Measurements from ENCODE around the gene LRMDA.

The LRMDA gene

DNA sequence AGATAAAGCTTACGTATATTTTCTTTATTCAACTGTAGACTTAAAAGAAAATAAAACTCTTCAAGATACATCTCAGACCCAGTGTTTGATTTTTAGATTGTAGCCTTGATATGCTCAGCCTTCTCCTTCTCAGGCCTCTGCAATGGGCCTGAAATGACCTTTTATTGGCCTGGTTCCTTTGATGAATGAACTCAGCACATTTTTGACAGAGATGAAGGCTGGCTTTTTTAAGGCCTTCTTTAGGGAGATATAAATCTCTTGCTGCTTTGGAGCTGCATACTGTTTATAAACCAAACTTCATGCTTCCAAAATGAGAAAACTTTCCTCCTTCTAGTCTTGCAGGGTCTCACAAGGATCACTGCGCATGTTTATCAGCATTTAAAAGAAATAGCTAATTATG, 1049.8 kb downstream of the LRMDA start:
- H3K4me3 ChIP-seq (ENCODE audit: insufficient read depth, low read length, poor library complexity, severe bottlenecking), result no peak overlapping the region
- TF ChIP-seq, protein P1, sequence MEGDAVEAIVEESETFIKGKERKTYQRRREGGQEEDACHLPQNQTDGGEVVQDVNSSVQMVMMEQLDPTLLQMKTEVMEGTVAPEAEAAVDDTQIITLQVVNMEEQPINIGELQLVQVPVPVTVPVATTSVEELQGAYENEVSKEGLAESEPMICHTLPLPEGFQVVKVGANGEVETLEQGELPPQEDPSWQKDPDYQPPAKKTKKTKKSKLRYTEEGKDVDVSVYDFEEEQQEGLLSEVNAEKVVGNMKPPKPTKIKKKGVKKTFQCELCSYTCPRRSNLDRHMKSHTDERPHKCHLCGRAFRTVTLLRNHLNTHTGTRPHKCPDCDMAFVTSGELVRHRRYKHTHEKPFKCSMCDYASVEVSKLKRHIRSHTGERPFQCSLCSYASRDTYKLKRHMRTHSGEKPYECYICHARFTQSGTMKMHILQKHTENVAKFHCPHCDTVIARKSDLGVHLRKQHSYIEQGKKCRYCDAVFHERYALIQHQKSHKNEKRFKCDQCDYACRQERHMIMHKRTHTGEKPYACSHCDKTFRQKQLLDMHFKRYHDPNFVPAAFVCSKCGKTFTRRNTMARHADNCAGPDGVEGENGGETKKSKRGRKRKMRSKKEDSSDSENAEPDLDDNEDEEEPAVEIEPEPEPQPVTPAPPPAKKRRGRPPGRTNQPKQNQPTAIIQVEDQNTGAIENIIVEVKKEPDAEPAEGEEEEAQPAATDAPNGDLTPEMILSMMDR (IDR thresholded peaks at IDR 0.05; ENCODE audit: insufficient read depth, low read length, poor library complexity, severe bottlenecking), result no peak
- no peak for TF ChIP-seq EZH2phosphoT487 (conservative IDR thresholded peaks at IDR 0.05; ENCODE audit: low read length)
- H3K9me2 ChIP-seq (replicated peaks; ENCODE audit: insufficient read depth, low read length), result 0 out of 2 replicates have a peak, but pooled peaks cover 2% of the 10 kb centered on the region

DNA sequence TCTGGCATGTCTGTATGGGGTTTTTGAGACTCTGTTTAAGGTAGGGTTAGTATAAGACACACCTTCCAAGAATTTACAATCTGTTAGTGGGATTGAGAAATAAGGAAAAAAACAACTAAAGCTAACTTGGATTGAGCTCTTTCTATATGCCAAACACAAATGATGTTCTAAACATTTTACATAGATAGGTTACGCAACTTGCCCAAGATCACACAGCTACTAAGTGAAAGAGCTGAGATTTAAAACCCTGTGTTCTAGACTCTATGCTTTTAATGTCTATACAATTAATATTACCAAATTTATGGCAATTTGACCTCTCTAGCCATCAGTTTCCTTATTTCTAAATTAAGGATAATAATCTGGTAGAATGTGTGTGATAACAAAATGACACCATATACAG, 1056.2 kb downstream of the LRMDA start:
- no peak overlapping the region for H3K4me2 ChIP-seq (ENCODE audit: low read depth, low read length, poor library complexity, severe bottlenecking)

More for the DNA sequence above, 1049.8 kb downstream of the LRMDA start:
- Histone ChIP-seq H3K4me2 (ENCODE audit: low read depth, low read length, poor library complexity, severe bottlenecking) (no peak overlapping the region), H2AFZ (ENCODE audit: low read depth, low read length, severe bottlenecking) (no peak overlapping the region), H3K9ac (ENCODE audit: low read length) (no peak overlapping the region), H3K36me3 (ENCODE audit: low read length) (no peaks in the 10 kb centered on the region), H3F3A (ENCODE audit: insufficient read depth) (no peaks in the 10 kb centered on the region), H3K9me3 (ENCODE audit: insufficient read depth, low read length) (no peaks in the 10 kb centered on the region), H3K79me2 (ENCODE audit: insufficient read depth, low read length) (no peaks in the 10 kb centered on the region), H3K27ac (ENCODE audit: low read depth, low read length) (no peak overlapping the region), H4K20me1 (ENCODE audit: low read depth, low read length) (no peaks in the 10 kb centered on the region), H3K27me3 (ENCODE audit: low read length) (no peaks in the 10 kb centered on the region)

DNA sequence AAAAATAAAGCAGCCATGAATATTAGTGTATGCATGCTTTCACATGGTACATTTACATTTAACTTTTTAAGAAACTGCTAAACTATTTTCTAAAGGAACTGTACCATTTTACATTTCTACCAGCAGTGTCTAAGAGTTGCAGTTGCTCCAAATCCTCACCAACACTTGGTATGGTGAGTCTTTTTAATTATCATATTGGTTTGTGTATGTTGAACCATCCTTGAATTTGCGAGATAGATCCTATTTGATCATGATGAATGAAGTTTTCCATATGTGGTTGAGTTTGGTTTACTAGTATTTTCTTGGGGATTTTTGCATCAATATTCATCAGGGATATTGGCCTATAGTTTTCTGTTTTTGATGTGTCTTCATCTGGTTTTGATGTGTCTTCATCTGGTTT, 1057.2 kb downstream of the LRMDA start:
- Histone ChIP-seq H3K27me3 (ENCODE audit: low read length) (no peaks in the 10 kb centered on the region), H3K9ac (ENCODE audit: low read length) (no peak overlapping the region), H4K20me1 (ENCODE audit: low read depth, low read length) (no peaks in the 10 kb centered on the region), H3K9me2 (replicated peaks; ENCODE audit: insufficient read depth, low read length) (no peaks in the 10 kb centered on the region), H3K36me3 (ENCODE audit: low read length) (no peaks in the 10 kb centered on the region), H3K79me2 (ENCODE audit: insufficient read depth, low read length) (no peaks in the 10 kb centered on the region), H3K4me2 (ENCODE audit: low read depth, low read length, poor library complexity, severe bottlenecking) (no peak overlapping the region), H3K27ac (ENCODE audit: low read depth, low read length) (no peak overlapping the region), H3K4me3 (ENCODE audit: insufficient read depth, low read length, poor library complexity, severe bottlenecking) (no peak overlapping the region), H3F3A (ENCODE audit: insufficient read depth) (no peaks in the 10 kb centered on the region), H3K9me3 (ENCODE audit: insufficient read depth, low read length) (no peaks in the 10 kb centered on the region), H2AFZ (ENCODE audit: low read depth, low read length, severe bottlenecking) (no peak overlapping the region)
- no peak for TF ChIP-seq EZH2phosphoT487 (conservative IDR thresholded peaks at IDR 0.05; ENCODE audit: low read length)
- TF ChIP-seq, protein P1 (IDR thresholded peaks at IDR 0.05; ENCODE audit: insufficient read depth, low read length, poor library complexity, severe bottlenecking), result no peak

More for the DNA sequence above, 1056.2 kb downstream of the LRMDA start:
- no peak for TF ChIP-seq EZH2phosphoT487 (conservative IDR thresholded peaks at IDR 0.05; ENCODE audit: low read length)
- TF ChIP-seq, protein P1 (IDR thresholded peaks at IDR 0.05; ENCODE audit: insufficient read depth, low read length, poor library complexity, severe bottlenecking), result no peak
- H3K4me3 ChIP-seq (ENCODE audit: insufficient read depth, low read length, poor library complexity, severe bottlenecking), result no peak overlapping the region
- H3K9me2 ChIP-seq (replicated peaks; ENCODE audit: insufficient read depth, low read length), result no peaks in the 10 kb centered on the region
- H3K36me3 ChIP-seq (ENCODE audit: low read length), result no peaks in the 10 kb centered on the region
- no peak overlapping the region for H2AFZ ChIP-seq (ENCODE audit: low read depth, low read length, severe bottlenecking)
- H3K27ac ChIP-seq (ENCODE audit: low read depth, low read length), result no peak overlapping the region
- no peaks in the 10 kb centered on the region for H3K9me3 ChIP-seq (ENCODE audit: insufficient read depth, low read length)
- H3K9ac ChIP-seq (ENCODE audit: low read length), result no peak overlapping the region
- no peaks in the 10 kb centered on the region for H4K20me1 ChIP-seq (ENCODE audit: low read depth, low read length)
- H3F3A ChIP-seq (ENCODE audit: insufficient read depth), result no peaks in the 10 kb centered on the region
- H3K27me3 ChIP-seq (ENCODE audit: low read length), result no peaks in the 10 kb centered on the region
- H3K79me2 ChIP-seq (ENCODE audit: insufficient read depth, low read length), result no peaks in the 10 kb centered on the region

All from SU-DHL-6 (cell line).